Omental fat pad (tissue), 4 donors: ENCODE data around the gene CTBP2. TPM values are rescaled to one million over a fixed set of nuclear protein-coding genes. Genes with fewer than 3 reads are reported as not detected.

Experiments used
- ATAC-seq: fragments of 150-250 bp; one replicate; pipeline ENCODE4 v1.9.1; 2016; ENCODE audit warnings: mild to moderate bottlenecking, moderate library complexity; ENCODE audit not compliant: low FRiP score
- DNase-seq: peaks from one replicate; pipeline ENCODE4 v3.0.0-alpha.2; 2019; ENCODE audit warnings: low spot score
- CTCF ChIP-seq, 3 donors: fragments of 450-650 bp; IDR thresholded peaks; one replicate each; pipeline ENCODE4 v1.5.1; 2016 to 2017; ENCODE audit warnings: antibody characterized with exemption in 3 of 3, mild to moderate bottlenecking in 3 of 3, moderate library complexity in 2 of 3
- total RNA-seq, 4 donors: library from RNA; depleted of rRNA; stranded (reverse); fragments of >200 nt; gene quantifications; one replicate each; pipeline ENCODE4 v1.1.0, GENCODE V29; 2016

Gene CTBP2
- total RNA-seq, 4 donors from 2014 or later: 29.4 to 58.6 (median 46.2) TPM

- DNase-seq (no peak), ATAC-seq (no peak)
- TF ChIP-seq CTCF (IDR thresholded peaks at IDR 0.05): no peak
Observed at GRCh38 chr10:125006188-125006680, 154.1 kb downstream of the CTBP2 start.

DNA sequence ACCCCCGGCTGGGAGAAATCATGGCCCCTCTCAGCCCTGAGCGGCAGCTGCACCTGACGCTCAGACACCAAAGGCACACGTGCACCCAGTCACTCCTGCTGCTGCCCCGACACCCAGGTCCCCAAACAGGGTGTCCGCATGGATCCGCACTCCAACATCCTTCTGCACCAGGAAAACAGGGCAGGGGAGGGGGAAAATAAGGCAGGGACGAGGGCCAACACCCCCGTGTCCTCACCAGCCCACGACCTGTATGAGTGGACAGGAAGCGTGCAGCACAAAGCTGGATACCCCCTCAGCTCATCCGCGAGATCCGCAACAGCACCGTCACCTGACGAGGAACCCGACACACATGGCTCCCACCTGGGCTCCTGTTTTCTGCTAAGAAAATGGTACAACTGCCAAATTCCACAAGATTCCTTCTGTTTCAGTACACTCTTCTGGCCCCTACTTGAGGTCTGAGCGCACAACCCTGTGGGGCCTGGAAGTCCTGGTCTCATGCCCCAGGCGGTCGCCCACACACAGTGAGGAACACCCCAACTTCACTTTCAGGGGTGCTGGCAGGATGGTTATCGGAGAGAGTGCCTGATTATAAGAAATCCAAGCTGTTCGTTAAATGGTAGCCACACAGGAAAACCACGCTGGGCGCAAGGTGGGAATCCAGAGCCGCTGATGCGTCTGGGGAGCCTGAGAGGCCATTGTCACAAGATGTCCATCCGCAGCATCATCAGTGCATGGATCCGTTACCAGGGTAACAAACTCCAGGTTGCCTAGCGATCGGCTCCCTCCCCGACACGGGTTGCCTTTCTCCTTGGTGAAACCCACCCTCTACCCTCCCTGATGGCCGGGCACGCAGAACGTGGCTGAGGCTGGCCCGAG is 154.8 kb downstream of the CTBP2 start:
- TF ChIP-seq CTCF (IDR thresholded peaks at IDR 0.05): no peak
- DNase-seq (no peak), ATAC-seq (no peak)

DNA sequence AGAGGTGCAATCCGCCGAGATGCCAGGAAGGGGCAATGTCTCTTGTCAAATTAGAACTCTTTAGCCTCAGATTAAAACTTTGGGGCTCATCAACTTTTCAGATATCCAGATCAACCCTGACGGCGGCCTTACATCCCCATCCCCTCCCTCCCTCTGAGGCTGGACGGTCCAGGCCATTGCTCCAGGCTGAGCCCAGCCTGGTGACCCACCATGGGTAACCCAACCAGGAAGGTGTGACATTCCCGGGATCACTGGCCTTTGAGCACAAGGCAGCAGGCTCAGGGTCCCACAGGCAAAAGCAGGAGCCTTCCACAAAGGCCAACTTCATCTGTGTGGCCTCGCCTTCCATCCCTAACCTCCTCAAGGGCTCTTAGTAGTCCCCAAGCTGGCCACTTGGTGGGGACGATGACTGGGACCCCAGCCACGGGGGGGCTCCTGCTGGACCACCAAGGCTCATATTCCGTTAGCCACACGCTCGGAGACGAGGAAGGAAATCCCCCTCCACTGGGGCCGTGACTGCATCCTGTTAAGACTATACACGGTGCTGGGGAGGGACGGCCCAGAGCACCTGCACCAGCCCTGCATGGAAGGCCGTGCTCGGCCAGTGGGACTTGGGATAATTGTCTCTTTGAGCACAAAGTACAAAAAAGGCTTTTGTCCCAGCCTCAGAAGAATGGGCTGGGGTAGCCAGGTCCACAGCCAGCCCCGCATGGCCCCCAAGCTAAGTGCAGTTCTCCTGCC is 155.6 kb downstream of the CTBP2 start:
- ATAC-seq (no peak), DNase-seq (peak; percentile 14)

DNA sequence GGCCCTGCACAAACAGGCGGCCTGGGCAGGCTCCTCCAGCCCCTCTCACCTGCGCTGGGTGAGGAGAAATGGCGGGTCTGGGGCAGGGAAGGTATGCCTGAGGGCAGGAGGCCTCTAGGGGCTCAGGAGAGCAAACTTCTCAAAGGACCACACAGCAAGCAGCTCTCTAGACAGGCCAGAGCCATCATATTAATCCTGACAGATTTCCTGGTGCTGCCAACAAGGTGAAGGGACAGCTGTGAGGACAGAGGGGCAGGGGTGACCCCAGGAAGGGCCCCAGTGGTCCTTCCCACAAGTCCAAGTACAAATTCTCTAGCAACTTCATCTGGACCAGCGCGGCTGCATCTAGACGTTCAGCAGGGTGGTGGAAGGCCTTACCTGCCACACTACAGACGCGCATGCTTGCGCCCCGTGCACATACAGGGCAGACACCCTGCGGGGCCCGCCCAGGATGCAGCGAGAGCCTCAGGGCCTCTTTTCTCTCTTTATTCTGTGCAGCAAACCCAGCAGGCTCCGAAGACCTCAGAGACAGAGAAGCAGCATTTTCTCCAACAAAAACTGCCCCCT is 156.4 kb downstream of the CTBP2 start:
- ATAC-seq (no peak), DNase-seq (peak; percentile 8)
- TF ChIP-seq CTCF (IDR thresholded peaks at IDR 0.05): no peak

More for the DNA sequence above, 155.6 kb downstream of the CTBP2 start:
- no peak for TF ChIP-seq CTCF (IDR thresholded peaks at IDR 0.05)

DNA sequence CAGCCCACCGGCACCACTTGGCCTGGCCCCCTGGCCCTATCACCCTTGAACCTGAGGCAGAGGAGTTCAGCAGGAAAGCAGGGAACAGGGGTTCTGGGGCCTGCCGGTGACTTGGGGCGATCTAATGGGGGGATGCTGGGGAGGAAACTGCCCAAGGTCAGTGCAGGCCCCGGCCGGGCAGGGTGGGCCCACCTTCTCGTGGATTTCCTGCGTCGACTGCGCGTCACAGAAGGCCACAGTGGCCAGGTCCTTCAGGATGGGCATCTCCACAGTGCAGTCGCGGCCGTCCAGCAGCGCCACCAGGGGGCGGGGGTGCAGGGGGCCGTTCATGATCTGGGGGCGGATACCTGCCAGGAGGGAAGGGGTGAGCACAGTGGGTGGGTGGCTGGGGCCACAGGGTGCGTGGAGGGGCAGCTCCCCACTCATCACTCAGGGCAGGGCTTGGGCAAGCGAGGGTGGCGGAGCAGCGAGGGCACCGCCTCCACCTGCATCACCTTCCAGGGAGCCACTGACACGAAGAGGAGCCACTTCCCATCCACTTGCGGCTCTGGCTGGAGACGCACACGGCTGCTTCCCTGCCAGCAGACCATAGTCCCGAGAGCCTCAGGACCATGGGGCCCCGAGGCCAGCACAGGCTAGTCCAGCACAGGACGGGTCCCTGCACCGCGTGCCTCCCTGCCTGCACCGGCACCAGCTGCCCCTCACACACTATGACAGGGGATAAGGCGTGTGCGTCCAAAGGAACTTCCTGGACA is 157.0 kb downstream of the CTBP2 start:
- DNase-seq (peak; percentile 8), ATAC-seq (no peak)
- TF ChIP-seq CTCF (IDR thresholded peaks at IDR 0.05): no peak

DNA sequence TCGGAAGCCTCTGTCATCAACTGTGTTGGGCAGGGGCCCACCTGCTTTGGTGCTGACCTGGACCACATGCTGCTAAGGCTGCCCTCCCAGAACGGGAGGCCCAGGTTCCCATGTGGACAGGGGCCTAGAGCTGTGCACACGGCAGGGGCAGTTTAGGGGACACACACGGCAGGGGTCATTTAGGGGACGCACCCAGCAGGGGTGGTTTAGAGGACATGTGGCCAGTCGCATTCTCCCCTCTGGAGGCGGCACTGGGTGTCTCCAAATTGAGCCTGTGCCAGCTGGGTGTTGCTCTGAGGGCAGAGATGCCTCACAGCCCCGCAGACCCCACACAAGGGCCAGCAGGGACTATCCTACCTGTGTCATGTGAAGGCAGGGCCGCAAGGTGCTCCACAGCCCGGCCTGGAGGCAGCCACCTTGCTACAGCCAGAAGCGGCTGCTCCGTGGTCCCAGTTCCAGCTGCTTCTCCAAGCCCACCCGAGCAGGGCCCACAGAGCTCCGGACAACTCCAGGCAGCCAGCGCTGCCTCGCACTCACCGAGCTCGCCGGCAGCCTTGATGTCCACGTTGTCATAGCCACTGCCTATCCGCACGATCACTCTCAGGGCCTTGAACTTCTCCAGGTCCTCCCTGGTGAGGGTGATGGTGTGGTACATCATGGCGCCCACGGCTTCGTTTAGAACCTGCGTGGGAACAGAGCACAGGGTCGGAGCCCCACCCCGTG is 157.8 kb downstream of the CTBP2 start:
- no peak for TF ChIP-seq CTCF (IDR thresholded peaks at IDR 0.05)
- ATAC-seq: no peak
- DNase-seq: peak; percentile 16
